Sigmoid colon (tissue), 7 donors: ENCODE results near the gene MRS2. TPM values are rescaled to one million over a fixed set of nuclear protein-coding genes. Genes with fewer than 3 reads are reported as not detected.

Experiments used
- DNase-seq: peaks from one replicate; pipeline ENCODE4 v3.0.0-alpha.2; 2019
- H3K27ac ChIP-seq, 4 donors: fragments of 200-600 bp; sonication (generic); one replicate each; pipeline ENCODE4 v1.5.1; 2016 to 2019; ENCODE audit warnings: mild to moderate bottlenecking in 1 of 4
- H3K27me3 ChIP-seq, 3 donors: fragments of 200-600 bp; sonication (generic); one replicate each; pipeline ENCODE4 v1.5.1; 2019; ENCODE audit warnings: mild to moderate bottlenecking in 1 of 3
- H3K36me3 ChIP-seq, 4 donors: fragments of 200-600 bp; sonication (generic); one replicate each; pipeline ENCODE4 v1.5.1; 2016 to 2019
- H3K4me1 ChIP-seq, 4 donors: fragments of 200-600 bp; sonication (generic); one replicate each; pipeline ENCODE4 v1.5.1; 2017 to 2019
- H3K4me3 ChIP-seq, 4 donors: fragments of 200-600 bp; sonication (generic); one replicate each; pipeline ENCODE4 v1.5.1; 2017 to 2019; ENCODE audit warnings: mild to moderate bottlenecking in 2 of 4, moderate library complexity in 1 of 4
- H3K9me3 ChIP-seq, 4 donors: fragments of 200-600 bp in 3 of 4; sonication (generic) in 3 of 4; one replicate each; pipeline versions ENCODE4 v1.5.1 to v1.6.1; 2013 to 2019
- EP300 ChIP-seq, 4 donors: sonication (generic); formaldehyde crosslinking; IDR thresholded peaks; one replicate each; pipeline ENCODE4 v1.6.1; 2017; ENCODE audit warnings: antibody characterized with exemption in 4 of 4
- POLR2A ChIP-seq, 2 donors: fragments of 450-650 bp; IDR thresholded peaks; one replicate each; pipeline ENCODE4 v1.6.1; 2016; ENCODE audit warnings: antibody characterized with exemption in 2 of 2, mild to moderate bottlenecking in 2 of 2, moderate library complexity in 2 of 2
- POLR2AphosphoS5 ChIP-seq, 4 donors: sonication (generic); formaldehyde crosslinking; IDR thresholded peaks; one replicate each; pipeline ENCODE4 v1.6.1; 2017; ENCODE audit warnings: antibody characterized with exemption in 4 of 4
- WGBS, 2 donors: extraction: QIAGEN DNeasy Blood & Tissue Kit; methylation state at CpG; one replicate each; pipeline ENCODE4 v1.1.7; 2013; 5-methylcytosine and 5-hydroxymethylcytosine counted together
- intact Hi-C: fragments of 100-400 bp; cut with DNase I; formaldehyde crosslinking; loops from one replicate; pipeline ENCODE4 v1.15.1; 2023
- polyA plus RNA-seq, 3 donors: library from polyadenylated mRNA; stranded (reverse); fragments of 200-250 nt; gene quantifications; one replicate each; pipeline ENCODE4 v1.2.3, GENCODE V29; 2013
- total RNA-seq, 4 donors: library from RNA; depleted of rRNA; stranded (reverse); fragments of >200 nt; gene quantifications; one replicate each; pipeline ENCODE4 v1.1.0, GENCODE V29; 2016
- TF ChIP-seq, protein P1 (sequence below), 4 experiments: fragments of 450-650 bp in 3 of 4; fragments of 200-600 bp in 1 of 4; IDR thresholded peaks; one replicate each; pipeline ENCODE4 v1.5.1; 2016 to 2019; ENCODE audit warnings: antibody characterized with exemption in 4 of 4, mild to moderate bottlenecking in 3 of 4, moderate library complexity in 2 of 4
- donor health status: healthy with polysubstance abuse.
- donor health status: Bipolar disorder and iron deficiency.
- donor health status: healthy.

The MRS2 gene
- total and polyA plus RNA-seq, 7 donors, result 9.0 to 33.5 (median 21.4) TPM

DNA sequence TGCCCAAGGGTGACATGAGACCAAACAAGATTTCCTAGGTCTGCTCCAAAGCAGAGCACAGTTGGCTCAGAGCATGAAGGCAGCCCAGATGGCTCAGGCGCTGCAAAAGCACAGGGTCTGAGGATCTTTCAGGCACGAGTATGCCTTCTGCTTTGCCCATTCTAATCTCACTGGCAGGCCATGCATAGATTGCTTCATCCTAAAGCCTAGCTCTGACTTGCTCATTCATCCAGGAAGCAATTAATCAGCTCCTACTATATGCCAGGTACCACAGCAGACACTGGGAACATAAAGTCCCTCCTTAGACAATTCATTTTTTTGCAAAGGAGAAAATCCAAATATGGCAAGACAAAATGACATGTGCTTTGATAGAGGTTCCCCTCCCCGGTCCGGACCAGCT, 55.4 kb downstream of the MRS2 start:
- 58 to 79% methylated on average over 4 of the region's 4 CpGs for WGBS, 2 donors
- intact Hi-C loops, result no loop called here

DNA sequence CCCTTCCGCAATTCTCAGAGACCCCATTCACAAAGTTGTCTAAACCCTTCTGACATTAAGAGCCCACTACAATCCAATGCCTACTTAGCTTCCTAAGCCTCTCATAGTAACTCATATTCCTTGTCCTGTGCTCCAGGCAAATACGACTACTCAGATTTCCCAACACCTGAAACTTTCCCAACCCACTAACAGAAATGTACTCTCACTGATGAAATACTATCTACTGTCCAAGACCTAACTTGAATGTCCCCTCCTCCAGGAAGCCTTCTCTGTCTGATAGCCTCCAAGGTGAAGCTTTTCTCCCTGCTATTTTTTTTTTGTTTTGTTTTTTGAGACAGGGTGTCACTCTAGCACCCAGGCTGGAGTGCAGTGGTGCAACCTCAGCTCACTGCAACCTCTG, 56.2 kb downstream of the MRS2 start:
- Histone ChIP-seq H3K27me3 (no peaks in the 10 kb centered on the region), H3K36me3 (peaks cover 0 to 11% (median 0%) of the 10 kb centered on the region in 4 donors), H3K4me1 (no peaks in the 10 kb centered on the region), H3K27ac (no peak overlapping the region), H3K9me3 (no peaks in the 10 kb centered on the region), H3K4me3 (no peak overlapping the region)
- TF ChIP-seq EP300 (IDR thresholded peaks at IDR 0.05) (no peak), POLR2A (IDR thresholded peaks at IDR 0.05) (no peak), POLR2AphosphoS5 (IDR thresholded peaks at IDR 0.05) (no peak)
- TF ChIP-seq, protein P1, sequence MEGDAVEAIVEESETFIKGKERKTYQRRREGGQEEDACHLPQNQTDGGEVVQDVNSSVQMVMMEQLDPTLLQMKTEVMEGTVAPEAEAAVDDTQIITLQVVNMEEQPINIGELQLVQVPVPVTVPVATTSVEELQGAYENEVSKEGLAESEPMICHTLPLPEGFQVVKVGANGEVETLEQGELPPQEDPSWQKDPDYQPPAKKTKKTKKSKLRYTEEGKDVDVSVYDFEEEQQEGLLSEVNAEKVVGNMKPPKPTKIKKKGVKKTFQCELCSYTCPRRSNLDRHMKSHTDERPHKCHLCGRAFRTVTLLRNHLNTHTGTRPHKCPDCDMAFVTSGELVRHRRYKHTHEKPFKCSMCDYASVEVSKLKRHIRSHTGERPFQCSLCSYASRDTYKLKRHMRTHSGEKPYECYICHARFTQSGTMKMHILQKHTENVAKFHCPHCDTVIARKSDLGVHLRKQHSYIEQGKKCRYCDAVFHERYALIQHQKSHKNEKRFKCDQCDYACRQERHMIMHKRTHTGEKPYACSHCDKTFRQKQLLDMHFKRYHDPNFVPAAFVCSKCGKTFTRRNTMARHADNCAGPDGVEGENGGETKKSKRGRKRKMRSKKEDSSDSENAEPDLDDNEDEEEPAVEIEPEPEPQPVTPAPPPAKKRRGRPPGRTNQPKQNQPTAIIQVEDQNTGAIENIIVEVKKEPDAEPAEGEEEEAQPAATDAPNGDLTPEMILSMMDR (IDR thresholded peaks at IDR 0.05), result no peak
- no peak for DNase-seq
- intact Hi-C loops, result no loop called here
- WGBS, 2 donors, result 95% methylated on average over 2 of the region's 2 CpGs

More for the DNA sequence above, 55.4 kb downstream of the MRS2 start:
- Histone ChIP-seq H3K27me3 (no peaks in the 10 kb centered on the region), H3K4me1 (no peaks in the 10 kb centered on the region), H3K27ac (no peak overlapping the region), H3K4me3 (no peak overlapping the region), H3K9me3 (no peaks in the 10 kb centered on the region), H3K36me3 (peaks cover 0 to 11% (median 0%) of the 10 kb centered on the region in 4 donors)
- no peak for DNase-seq
- no peak for TF ChIP-seq POLR2AphosphoS5 (IDR thresholded peaks at IDR 0.05)
- TF ChIP-seq, protein P1 (IDR thresholded peaks at IDR 0.05), result no peak

DNA sequence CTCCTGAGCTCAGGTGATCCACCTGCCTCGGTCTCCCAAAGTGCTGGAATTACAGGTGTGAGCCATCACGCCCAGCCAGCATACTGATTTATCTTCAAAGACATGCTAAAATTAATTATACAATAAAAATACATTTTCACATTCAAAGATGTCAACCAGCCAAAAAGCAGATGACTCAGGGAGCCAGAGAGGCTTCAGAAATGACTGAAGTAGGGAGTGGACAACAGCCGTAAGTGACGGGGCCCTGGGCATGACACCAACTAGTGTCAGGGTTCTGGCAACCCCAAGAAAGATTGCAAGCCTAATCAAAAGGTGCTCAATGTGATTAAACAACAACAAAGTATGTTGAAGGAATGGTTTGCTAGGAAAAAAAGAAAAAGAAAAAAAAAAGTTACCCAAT, 58.2 kb downstream of the MRS2 start:
- 89 to 90% methylated on average over 4 of the region's 4 CpGs for WGBS, 2 donors
- no peak for DNase-seq
- Histone ChIP-seq H3K36me3 (peaks cover 0 to 15% (median 0%) of the 10 kb centered on the region in 4 donors), H3K4me1 (no peaks in the 10 kb centered on the region), H3K27me3 (no peaks in the 10 kb centered on the region), H3K27ac (no peak overlapping the region), H3K4me3 (no peak overlapping the region), H3K9me3 (no peaks in the 10 kb centered on the region)
- intact Hi-C loops, result no loop called here
- TF ChIP-seq, protein P1 (IDR thresholded peaks at IDR 0.05), result no peak
- no peak for TF ChIP-seq EP300 (IDR thresholded peaks at IDR 0.05)

DNA sequence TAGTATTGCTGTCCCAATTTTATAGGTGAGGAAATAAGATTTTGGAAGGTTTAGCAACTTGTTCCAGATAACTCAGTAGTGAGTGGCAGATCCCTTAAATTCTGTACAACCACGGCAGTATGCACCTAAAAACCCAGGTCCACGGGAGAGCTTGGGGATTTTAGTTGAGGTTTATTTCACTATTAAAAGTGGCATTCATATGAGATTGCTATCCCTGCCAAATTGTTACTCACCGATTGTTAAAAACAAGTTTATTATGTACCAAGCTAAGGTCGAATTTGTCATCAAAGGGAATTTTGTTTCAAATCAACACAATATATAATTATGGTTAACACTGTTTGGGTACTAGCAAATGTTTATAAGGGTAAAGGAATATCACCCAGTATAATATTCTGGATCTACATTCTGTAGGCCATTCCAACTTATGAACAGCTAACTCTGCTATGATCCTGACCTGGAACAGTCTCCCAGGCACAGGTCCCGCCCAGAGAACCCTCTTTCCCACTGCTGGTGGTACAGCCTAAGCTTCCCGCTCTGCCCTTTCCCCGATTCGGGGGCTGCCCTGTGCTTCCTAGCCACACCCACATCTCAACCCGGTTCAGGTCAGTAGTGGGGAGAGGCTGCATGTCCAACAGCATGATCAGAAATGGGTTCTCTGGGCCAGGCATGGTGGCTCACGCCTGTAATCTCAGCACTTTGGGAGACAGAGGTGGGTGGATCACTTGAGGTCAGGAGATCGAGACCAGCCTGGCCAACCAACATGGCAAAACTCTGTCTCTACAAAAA, 61.7 kb downstream of the MRS2 start:
- Histone ChIP-seq H3K9me3 (no peaks in the 10 kb centered on the region), H3K36me3 (peaks cover 0 to 24% (median 0%) of the 10 kb centered on the region in 4 donors), H3K4me3 (no peak overlapping the region), H3K27ac (no peak overlapping the region), H3K4me1 (no peaks in the 10 kb centered on the region), H3K27me3 (no peaks in the 10 kb centered on the region)
- intact Hi-C loops, result no loop called here
- DNase-seq, result no peak
- WGBS, 2 donors, result 84 to 91% methylated on average over 11 of the region's 11 CpGs
- TF ChIP-seq, protein P1 (IDR thresholded peaks at IDR 0.05), result no peak
- TF ChIP-seq EP300 (IDR thresholded peaks at IDR 0.05) (no peak), POLR2A (IDR thresholded peaks at IDR 0.05) (no peak), POLR2AphosphoS5 (IDR thresholded peaks at IDR 0.05) (no peak)

DNA sequence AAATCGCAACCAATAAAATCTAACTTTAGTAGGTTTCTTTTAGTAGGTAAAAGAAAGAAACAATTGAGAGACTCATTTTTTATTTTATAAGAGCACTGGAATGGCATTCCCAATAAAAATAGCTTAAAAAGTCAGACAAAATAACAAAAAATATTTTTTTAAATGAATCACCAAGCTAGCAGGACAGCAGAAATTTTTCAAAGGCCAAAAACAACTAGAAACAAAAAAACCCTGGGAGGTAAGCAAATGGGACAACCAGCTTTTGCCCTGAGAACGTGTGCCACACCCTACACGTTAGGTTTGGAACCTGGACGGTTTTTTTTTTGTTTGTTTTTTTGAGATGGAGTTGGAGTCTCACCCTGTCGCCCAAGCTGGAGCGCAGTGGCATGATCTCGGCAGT, 67.1 kb downstream of the MRS2 start:
- no peak for TF ChIP-seq EP300 (IDR thresholded peaks at IDR 0.05)
- TF ChIP-seq POLR2A (IDR thresholded peaks at IDR 0.05), result no peak
- TF ChIP-seq, protein P1 (IDR thresholded peaks at IDR 0.05), result no peak
- no peak for TF ChIP-seq POLR2AphosphoS5 (IDR thresholded peaks at IDR 0.05)
- Histone ChIP-seq H3K27me3 (no peaks in the 10 kb centered on the region), H3K4me1 (no peaks in the 10 kb centered on the region), H3K4me3 (no peak overlapping the region), H3K27ac (no peak overlapping the region), H3K36me3 (peaks cover 0 to 18% (median 0%) of the 10 kb centered on the region in 4 donors), H3K9me3 (no peaks in the 10 kb centered on the region)
- WGBS, 2 donors, result 58 to 84% methylated on average over 7 of the region's 7 CpGs
- no peak for DNase-seq
- intact Hi-C loops, result no loop called here
